ENCODE results near the gene TBC1D16.

GRCh38 chr17:80060644-80061043 is 25.0 kb upstream of the TBC1D16 start:
- TF ChIP-seq CTCF (IDR thresholded peaks at IDR 0.05; ENCODE audit: poor library complexity) = no peak
- TF ChIP-seq EZH2phosphoT487 (IDR thresholded peaks at IDR 0.05; ENCODE audit: low read depth, severe bottlenecking, unreplicated experiment) = no peak
- TF ChIP-seq EZH2 (IDR thresholded peaks at IDR 0.05; ENCODE audit: borderline replicate concordance) = no peak

All from hepatocyte (in vitro differentiated cells).